Body of pancreas (tissue), 4 donors: ENCODE results near the gene RPS21. TPM values are rescaled to one million over a fixed set of nuclear protein-coding genes. Genes with fewer than 3 reads are reported as not detected.

Experiments
- ATAC-seq: fragments of 150-250 bp; one replicate; pipeline ENCODE4 v1.9.1; 2016
- DNase-seq, 4 donors: peaks; one replicate each; pipeline ENCODE4 v3.0.0-alpha.2; 2019
- H3K27ac ChIP-seq, 4 donors: fragments of 200-600 bp; sonication (generic); 1 replicate in 3 of 4; 2 replicates in 1 of 4; pipeline versions ENCODE4 v1.5.1 to v1.6.1; 2016 to 2019; ENCODE audit warnings: mild to moderate bottlenecking in 1 of 4, mixed read lengths in 1 of 4, moderate library complexity in 1 of 4
- H3K27me3 ChIP-seq, 2 donors: fragments of 200-600 bp; sonication (generic); one replicate each; pipeline ENCODE4 v1.6.0; 2016; ENCODE audit warnings: mild to moderate bottlenecking in 1 of 2
- H3K36me3 ChIP-seq, 2 donors: fragments of 200-600 bp; sonication (generic); replicated peaks in 1 of 2; 2 replicates each; pipeline ENCODE4 v1.5.1; 2016; ENCODE audit warnings: low read depth in 2 of 2; ENCODE audit not compliant: insufficient read depth in 1 of 2
- H3K4me1 ChIP-seq: fragments of 200-600 bp; sonication (generic); one replicate; pipeline ENCODE4 v1.6.0; 2016
- H3K4me3 ChIP-seq, 2 donors: fragments of 200-600 bp; sonication (generic); 1 replicate in 1 of 2; 2 replicates in 1 of 2; pipeline ENCODE4 v1.5.1; 2016 to 2019
- H3K9me3 ChIP-seq, 3 donors: fragments of 200-600 bp; sonication (generic); 1 replicate in 2 of 3; 2 replicates in 1 of 3; pipeline ENCODE4 v1.5.1; 2016
- CTCF ChIP-seq, 7 experiments: fragments of 450-650 bp in 4 of 7; fragments of 200-600 bp in 3 of 7; sonication (generic) in 3 of 7; IDR thresholded peaks; one replicate each; pipeline ENCODE4 v1.5.1; 2016 to 2019; ENCODE audit warnings: antibody characterized with exemption in 7 of 7
- POLR2A ChIP-seq, 3 donors: fragments of 450-650 bp; IDR thresholded peaks; one replicate each; pipeline ENCODE4 v1.6.1; 2016; ENCODE audit warnings: antibody characterized with exemption in 3 of 3, mild to moderate bottlenecking in 2 of 3
- WGBS, 2 donors: methylation state at CpG; one replicate each; pipeline ENCODE4 v1.1.5; 2017; 5-methylcytosine and 5-hydroxymethylcytosine counted together
- intact Hi-C: fragments of 100-400 bp; cut with DNase I; formaldehyde crosslinking; loops from one replicate; pipeline ENCODE4 v1.15.1; 2023
- total RNA-seq, 2 donors: library from RNA; depleted of rRNA; stranded (reverse); fragments of >200 nt; gene quantifications; one replicate each; pipeline ENCODE4 v1.1.0, GENCODE V29; 2016

The RPS21 gene
- total RNA-seq, 2 donors from 2014 or later, result 654 to 656 TPM

- peak overlapping the region in 1 of 4 donors; percentile 4 for H3K27ac ChIP-seq
- no peak overlapping the region for H3K4me3 ChIP-seq
These were observed 18.4 kb downstream of the RPS21 start for GRCh38 chr20:62405108-62405980.

GRCh38 chr20:62405981-62406513, 19.1 kb downstream of the RPS21 start:
- no peak for DNase-seq
- peaks cover 42% of the 10 kb centered on the region for H3K4me1 ChIP-seq
- H3K4me3 ChIP-seq, result no peak overlapping the region
- H3K36me3 ChIP-seq, result no peaks in the 10 kb centered on the region
- no peaks in the 10 kb centered on the region for H3K9me3 ChIP-seq
- intact Hi-C loops, result no loop called here
- TF ChIP-seq CTCF (IDR thresholded peaks at IDR 0.05), result no peak
- no peak for TF ChIP-seq POLR2A (IDR thresholded peaks at IDR 0.05)
- ATAC-seq, result no peak
- no peaks in the 10 kb centered on the region for H3K27me3 ChIP-seq
- WGBS, 2 donors, result 57 to 59% methylated on average over 10 of the region's 10 CpGs
- H3K27ac ChIP-seq, result peak overlapping the region in 2 of 4 donors; percentile 4 to 6

More at GRCh38 chr20:62405108-62405980, 18.4 kb downstream of the RPS21 start:
- intact Hi-C loops, result no loop called here
- WGBS, 2 donors, result 74 to 86% methylated on average over 13 to 23 of the region's 23 CpGs
- no peaks in the 10 kb centered on the region for H3K9me3 ChIP-seq
- ATAC-seq, result no peak
- TF ChIP-seq CTCF (IDR thresholded peaks at IDR 0.05) (peak in 5 of 7 experiments; percentile 18 to 53 (median 43)), POLR2A (IDR thresholded peaks at IDR 0.05) (no peak)
- peaks cover 38% of the 10 kb centered on the region for H3K4me1 ChIP-seq
- no peaks in the 10 kb centered on the region for H3K36me3 ChIP-seq
- no peaks in the 10 kb centered on the region for H3K27me3 ChIP-seq
- DNase-seq, result peak; percentile 37 to 57 (median 52)

- Histone ChIP-seq H3K27me3 (no peaks in the 10 kb centered on the region), H3K27ac (peak overlapping the region in 2 of 4 donors; percentile 4 to 6), H3K9me3 (no peaks in the 10 kb centered on the region), H3K36me3 (no peaks in the 10 kb centered on the region), H3K4me3 (peak overlapping the region in 1 of 2 donors; percentile 8), H3K4me1 (peaks cover 43% of the 10 kb centered on the region)
- ATAC-seq, result no peak
- DNase-seq, result peak; percentile 26 to 45 (median 44)
- 0% methylated on average over 35 of the region's 42 CpGs; no CpG with 5 or more reads in 1 of the 2 donors for WGBS, 2 donors
- intact Hi-C loops, result no loop called here
- TF ChIP-seq CTCF (IDR thresholded peaks at IDR 0.05) (no peak), POLR2A (IDR thresholded peaks at IDR 0.05) (no peak)
These were observed 19.8 kb downstream of the RPS21 start for GRCh38 chr20:62406635-62407176.

GRCh38 chr20:62407221-62407992, 20.5 kb downstream of the RPS21 start, which contains the start of gene CABLES2:
TSS of gene CABLES2 (minus strand) at chr20:62407285. CDS start at chr20:62407276, 9 bp downstream.
- no peaks in the 10 kb centered on the region for H3K36me3 ChIP-seq
- ATAC-seq (peak; percentile 95), DNase-seq (peak; percentile 93 to 96 (median 94))
- 3 to 33% methylated on average over 4 to 70 of the region's 73 CpGs for WGBS, 2 donors
- intact Hi-C loops, result no loop called here
- no peaks in the 10 kb centered on the region for H3K27me3 ChIP-seq
- H3K4me1 ChIP-seq, result peaks cover 46% of the 10 kb centered on the region
- H3K9me3 ChIP-seq, result no peaks in the 10 kb centered on the region
- TF ChIP-seq POLR2A (IDR thresholded peaks at IDR 0.05), result no peak
- TF ChIP-seq CTCF (IDR thresholded peaks at IDR 0.05), result peak in 3 of 7 experiments; percentile 26 to 47 (median 31)
- peak within 1 kb of the TSS in 3 of 4 donors; percentile 4 to 44 (median 6) for H3K27ac ChIP-seq
- H3K4me3 ChIP-seq, result peak within 1 kb of the TSS in 1 of 2 donors; percentile 8
